GM19455 (cell line): ENCODE measurements around the gene ICOSLG.
"Not testable (repeated sequence)": the region's sequence is repeated elsewhere in the genome, so short reads cannot be mapped to it uniquely, and the experiment has no call there.

Experiments
- ATAC-seq: cut with Tn5 transposase; IDR thresholded peaks from one replicate; pipeline ENCODE4 v1.9.1; 2021; ENCODE audit not compliant: unreplicated experiment

ICOSLG gene

GRCh38 chr21:44227614-44228013 lies 13.1 kb downstream of the ICOSLG start:
- ATAC-seq: not testable (repeated sequence)

GRCh38 chr21:44225605-44226004 lies 15.1 kb downstream of the ICOSLG start:
- not testable (repeated sequence) for ATAC-seq

- not testable (repeated sequence) for ATAC-seq
These were observed 17.4 kb downstream of the ICOSLG start for GRCh38 chr21:44223334-44223733.

- ATAC-seq: not testable (repeated sequence)
These were observed 20.1 kb downstream of the ICOSLG start for GRCh38 chr21:44220674-44221073.

GRCh38 chr21:44218461-44218860 lies 22.3 kb downstream of the ICOSLG start:
- not testable (repeated sequence) for ATAC-seq

GRCh38 chr21:44211978-44212377 lies 28.8 kb downstream of the ICOSLG start:
- not testable (repeated sequence) for ATAC-seq

GRCh38 chr21:44211574-44211973 lies 29.2 kb downstream of the ICOSLG start:
- not testable (repeated sequence) for ATAC-seq

- ATAC-seq: not testable (repeated sequence)
These were observed 32.7 kb downstream of the ICOSLG start for GRCh38 chr21:44207860-44208646.

- not testable (repeated sequence) for ATAC-seq
These were observed 33.8 kb downstream of the ICOSLG start for GRCh38 chr21:44206698-44207676.

GRCh38 chr21:44206187-44206586 lies 34.6 kb downstream of the ICOSLG start:
- ATAC-seq: not testable (repeated sequence)

- not testable (repeated sequence) for ATAC-seq
These were observed 38.0 kb downstream of the ICOSLG start for GRCh38 chr21:44202590-44203299.

GRCh38 chr21:44199997-44200396 lies 40.7 kb downstream of the ICOSLG start:
- not testable (repeated sequence) for ATAC-seq

- no peak for ATAC-seq
These were observed 41.3 kb downstream of the ICOSLG start for GRCh38 chr21:44199448-44199847.

- not testable (repeated sequence) for ATAC-seq
These were observed 43.6 kb downstream of the ICOSLG start for GRCh38 chr21:44197156-44197516.

GRCh38 chr21:44196212-44197155 lies 44.3 kb downstream of the ICOSLG start:
- ATAC-seq: not testable (repeated sequence)

- ATAC-seq: not testable (repeated sequence)
These were observed 45.9 kb downstream of the ICOSLG start for GRCh38 chr21:44194888-44195287.

- not testable (repeated sequence) for ATAC-seq
These were observed 46.3 kb downstream of the ICOSLG start for GRCh38 chr21:44194451-44194850.

- not testable (repeated sequence) for ATAC-seq
These were observed 47.6 kb downstream of the ICOSLG start for GRCh38 chr21:44193108-44193507.

GRCh38 chr21:44190349-44191271 lies 50.1 kb downstream of the ICOSLG start:
- not testable (repeated sequence) for ATAC-seq
